Activated T-cell treated with anti-CD3 and anti-CD28 coated beads for 48 hours (primary cell): ENCODE measurements around the gene LHCGR.

ENCODE experiments used
- DNase-seq: peaks from one replicate; pipeline ENCODE4 v3.0.0-alpha.2; 2020; ENCODE audit warnings: low read depth

Gene LHCGR

DNA sequence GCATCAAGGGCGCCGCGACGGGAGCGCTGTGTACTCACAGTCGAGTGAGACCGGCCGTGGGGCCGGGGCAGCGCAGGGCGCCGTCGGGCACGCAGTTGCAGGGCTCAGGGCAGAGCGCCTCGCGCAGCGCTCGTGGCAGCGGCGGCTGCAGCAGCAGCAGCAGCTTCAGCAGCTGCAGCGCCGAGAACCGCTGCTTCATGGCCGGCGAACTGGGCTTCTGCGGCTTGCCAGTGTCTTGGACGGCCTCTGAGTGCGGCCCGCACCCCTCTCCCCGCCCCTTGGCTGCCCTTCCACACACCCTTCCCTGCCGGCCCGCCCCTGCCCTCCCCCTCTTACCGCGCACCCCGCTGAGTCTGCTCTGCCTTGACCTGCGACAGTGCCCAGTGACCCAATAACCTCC, at the start of gene LHCGR:
TSS of gene LHCGR (minus strand) at position 252 of the 400 bp plus-strand sequence. CDS start at position 199, 53 bp downstream.
- no peak for DNase-seq

DNA sequence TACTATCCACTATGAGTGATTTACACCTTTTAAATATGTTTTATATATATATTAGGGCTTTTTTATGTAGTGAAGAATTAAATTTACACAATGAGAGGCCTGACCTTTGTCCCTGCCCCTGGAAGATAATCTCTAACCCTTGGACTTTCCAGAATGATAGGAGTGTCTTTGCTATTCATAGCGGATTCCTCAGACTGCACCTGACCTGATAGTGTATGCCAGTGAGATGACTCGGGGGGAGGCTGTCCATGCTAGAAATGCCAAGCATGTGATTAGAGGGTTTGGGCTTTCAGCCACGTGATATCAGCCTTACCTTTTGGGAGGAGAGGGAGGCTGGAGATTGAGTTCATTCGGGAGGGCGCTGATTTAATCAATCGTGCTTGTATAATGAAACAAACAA, 44.1 kb upstream of the LHCGR start:
- no peak for DNase-seq

DNA sequence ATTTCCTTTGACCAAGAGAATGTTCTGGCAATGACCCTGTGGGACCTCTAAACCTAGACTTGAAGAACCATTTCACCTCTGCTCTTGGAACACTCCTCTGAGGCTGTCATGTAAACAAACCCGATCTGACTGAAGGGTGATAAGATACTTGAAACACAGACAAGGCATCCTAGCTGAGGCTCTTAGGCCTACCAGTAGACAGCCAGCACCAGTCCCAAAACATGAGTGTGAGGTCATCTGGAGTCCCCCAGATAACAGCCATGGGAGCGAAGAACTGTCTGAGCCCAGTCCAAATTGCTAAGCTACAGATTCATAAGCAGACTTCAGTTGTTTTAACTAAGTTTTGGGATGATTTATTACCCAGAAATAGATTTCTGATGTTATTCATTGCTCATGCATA, 39.5 kb upstream of the LHCGR start:
- no peak for DNase-seq

DNA sequence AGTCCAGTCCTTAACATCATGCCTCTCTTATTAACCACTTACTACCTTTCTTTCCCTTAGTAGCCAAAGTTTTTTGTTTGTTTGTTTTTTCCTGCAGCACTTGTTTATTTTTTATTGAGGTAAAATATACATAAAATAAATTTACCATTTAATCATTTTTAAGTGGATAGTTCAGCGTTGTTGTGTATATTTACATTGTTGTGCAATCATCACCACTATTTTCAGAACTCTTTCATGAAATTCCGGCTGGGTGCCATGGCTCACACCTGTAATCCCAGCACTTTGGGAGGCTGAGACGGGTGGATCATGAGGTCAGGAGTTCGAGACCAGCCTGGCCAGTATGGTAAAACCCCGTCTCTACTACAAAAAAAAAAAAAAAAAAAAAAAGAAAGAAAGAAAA, 38.1 kb upstream of the LHCGR start:
- DNase-seq = no peak

DNA sequence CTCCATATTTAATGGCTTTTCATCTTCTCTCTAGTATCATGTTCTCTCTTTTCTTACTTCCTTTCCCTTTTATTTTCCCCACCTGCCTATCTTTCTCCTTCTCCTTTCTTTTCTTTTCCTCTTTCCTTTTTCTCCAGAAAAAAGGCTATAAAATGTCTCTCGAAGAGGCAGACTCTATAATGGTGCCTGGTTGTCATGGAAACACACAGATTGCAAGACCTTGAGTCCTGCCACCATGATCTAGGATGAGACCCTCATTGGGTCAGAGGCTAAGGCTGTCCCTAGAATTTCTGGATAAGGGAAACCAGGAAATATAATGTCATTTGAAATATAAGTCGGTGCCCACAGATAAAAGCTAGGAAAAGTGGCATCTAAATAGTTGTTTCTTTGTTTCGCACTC, 36.5 kb upstream of the LHCGR start:
- no peak for DNase-seq

DNA sequence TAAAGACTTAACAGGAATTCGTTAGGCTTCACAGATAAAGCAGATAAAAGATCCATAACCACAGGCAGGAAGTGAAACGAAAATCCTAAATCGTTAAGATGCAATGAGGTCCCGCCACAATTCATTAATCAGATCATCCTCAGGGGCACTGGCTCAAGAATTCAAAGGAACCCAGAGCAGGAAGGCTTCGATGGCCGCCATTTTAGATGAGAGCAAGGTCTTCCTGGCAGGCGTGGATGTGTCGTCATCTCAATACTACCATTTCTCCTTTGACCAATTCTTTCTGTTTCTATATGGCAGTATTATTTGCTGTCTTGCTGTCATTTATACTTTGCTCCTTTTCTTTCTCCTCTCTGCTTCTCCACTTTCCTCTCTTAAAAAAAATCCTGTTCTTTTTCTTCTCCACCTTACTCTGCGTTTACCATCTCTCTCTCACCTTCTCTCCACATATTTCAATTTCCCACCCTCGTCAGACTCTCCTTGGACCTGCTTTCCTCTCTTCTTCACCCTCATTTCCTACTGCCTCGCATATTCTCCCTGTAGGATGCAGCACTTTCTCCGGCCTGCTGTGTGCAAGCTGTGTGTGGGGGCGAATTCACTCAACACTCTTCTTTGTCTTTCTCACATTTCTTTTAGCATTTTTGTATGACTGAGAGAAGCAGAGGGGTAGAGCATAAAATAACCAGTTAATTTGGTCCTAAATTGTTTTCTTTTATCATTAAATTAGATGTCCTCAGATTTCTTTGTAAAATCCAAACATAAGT, 35.1 kb upstream of the LHCGR start:
- DNase-seq = no peak

DNA sequence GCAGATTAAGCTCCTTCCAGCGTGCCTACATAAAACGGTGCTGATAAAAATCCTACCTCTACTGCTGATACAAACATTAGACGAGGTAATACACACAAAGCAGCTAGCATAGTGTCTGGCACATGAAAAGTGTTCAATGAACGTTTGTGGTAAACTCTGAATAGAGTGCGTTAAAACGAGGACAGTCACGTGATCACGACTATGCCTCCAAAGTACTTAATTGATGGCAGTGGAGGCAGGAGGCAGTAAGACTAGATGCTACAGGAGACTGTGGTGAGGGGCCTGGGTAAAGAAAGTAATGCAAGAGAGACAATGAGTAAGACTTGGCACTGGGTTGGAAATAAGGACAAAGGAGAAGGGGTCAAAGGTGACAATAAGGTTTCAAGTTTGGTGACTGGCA, 32.1 kb upstream of the LHCGR start:
- no peak for DNase-seq

DNA sequence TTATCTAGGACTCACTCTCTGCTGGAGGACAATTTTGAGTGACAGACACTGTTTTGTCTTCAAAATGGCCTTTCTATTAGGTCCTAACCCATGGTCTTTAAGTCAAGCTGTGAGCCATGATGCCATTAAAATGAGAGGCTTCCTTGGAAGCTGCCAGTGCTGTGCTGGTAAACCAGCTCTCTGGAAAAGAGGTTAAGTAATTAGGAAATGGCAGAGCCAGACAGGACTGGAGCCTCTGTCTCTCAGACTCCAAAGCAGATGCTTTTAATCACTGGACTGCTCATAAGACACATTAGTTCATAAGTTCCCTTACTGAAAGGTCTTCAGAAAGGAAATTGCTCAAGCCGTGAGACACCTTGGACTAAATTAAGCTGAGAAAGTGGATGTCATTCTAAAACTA, 25.8 kb upstream of the LHCGR start:
- DNase-seq = no peak

DNA sequence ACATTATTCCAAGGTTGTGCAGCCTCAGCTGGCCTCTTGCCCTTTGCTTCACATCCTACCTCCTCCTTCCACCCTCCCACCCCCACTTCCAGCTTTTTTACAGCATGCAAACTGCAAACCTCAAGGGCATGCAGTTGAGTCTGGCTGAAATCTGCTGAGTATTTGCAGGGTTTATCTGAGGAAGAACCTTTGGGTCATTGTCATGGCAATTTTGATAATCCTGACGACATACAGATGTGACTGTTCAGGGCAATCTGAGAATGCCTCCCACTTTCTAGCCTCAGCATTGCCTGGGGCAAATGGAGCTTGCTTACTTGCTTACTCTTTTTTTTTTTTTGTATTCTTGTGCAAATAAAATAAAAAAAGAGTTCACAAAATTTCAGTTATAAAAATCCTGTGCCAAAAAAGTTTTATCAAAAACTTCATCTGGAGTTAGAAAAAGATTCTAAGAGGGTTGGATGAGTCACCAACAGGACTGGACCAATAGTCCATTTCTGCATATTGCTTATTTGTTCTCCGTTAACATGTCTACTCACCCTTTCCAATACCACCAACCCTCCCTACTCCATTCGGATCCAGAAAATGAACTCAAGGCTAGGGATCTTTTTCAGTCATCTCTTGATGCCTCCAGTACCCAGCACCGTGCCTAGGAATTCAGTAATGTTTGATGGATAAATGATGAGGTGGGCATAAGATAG, 23.6 kb upstream of the LHCGR start:
- DNase-seq = no peak

DNA sequence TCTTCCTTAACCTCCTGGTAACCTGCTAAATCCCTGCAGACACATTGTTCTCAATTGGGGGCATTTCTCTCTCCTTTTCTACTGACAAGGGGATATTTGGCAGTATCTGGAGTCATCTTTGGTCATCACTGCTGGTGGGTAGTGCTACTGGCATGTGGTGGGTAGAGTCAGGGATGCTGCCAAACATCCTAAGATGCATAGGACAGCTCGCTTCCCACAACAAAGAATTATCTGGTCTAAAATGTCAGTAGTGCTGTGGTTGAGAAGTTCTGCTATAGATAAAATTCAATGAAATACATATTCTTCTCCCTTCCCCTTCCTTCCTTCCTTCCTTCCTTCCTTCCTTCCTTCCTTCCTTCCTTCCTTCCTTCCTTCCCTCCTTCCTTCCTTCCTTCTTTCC, 18.7 kb upstream of the LHCGR start:
- DNase-seq = no peak

DNA sequence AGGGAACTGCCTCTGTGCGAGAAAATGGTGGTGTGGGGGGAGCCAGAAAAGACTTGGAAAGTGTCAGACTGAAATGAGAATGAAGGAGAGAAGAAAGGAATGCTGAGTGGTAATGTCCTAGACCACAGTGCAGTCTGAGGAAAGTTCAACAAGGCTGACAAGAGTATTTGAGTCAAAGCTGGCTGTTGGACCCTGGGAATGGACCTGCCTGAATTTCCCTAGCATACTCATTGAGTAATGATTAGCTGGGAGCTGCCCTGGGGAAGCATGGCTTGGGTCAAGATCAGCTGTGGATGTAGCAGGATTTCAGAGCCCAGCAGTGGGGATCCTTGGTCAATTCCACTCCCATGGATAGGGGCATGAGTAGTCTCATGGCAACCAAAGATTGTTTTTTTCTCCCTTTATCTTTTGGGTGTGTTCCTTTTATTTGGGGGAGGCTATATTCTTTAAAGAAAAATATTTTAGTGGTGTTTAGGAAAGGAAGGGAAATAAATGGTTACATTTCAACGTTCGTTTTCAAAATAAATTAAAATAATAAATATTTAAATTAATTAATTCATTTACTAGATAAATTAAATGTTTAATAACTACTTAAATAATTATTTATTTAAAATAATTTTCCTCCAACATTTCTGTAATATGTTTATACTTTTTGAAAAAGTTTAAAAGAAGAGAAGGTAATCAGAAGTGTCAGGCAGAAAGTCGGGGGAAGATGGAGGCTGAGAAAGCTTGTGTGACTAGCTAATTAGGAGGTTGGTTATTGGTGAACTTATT, 15.9 kb upstream of the LHCGR start:
- DNase-seq = no peak

DNA sequence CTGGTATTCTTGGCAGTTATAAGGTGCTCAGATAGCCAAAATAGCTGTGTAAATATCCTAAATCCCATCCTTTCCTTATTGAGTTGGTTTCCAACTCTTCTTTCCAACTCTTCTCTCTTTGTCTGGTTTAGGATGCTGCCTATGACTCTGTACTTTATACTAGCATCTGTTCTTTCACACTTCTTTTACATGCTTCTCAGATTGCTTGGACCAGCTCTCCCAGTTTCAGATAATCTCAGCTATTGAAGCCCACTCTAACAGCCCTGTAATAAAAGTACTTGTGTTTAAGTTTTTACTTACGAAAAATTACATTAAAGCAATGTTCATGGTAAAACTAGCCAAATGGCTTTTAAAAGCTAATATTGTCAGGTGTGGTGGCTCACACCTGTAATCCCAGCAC, 14.7 kb upstream of the LHCGR start:
- DNase-seq = no peak

DNA sequence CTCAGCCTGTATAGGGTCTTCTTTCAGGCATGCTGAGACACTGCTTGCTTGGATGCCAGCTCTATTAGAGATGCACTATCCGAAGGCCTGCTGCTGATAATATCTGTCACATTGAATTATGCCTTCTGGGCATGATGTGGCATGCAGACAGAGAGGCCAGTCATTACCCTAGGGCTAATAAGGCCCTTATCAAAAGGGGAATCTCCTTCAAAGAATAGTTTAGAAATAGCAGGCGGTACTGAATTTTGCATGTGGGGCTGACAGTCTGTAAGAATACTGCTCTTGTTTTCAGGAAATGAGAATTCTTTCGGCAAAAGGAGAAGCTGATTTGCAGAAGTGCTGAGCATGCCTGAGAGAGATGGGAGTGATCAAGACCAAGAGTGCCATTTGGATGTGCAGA, 13.1 kb upstream of the LHCGR start:
- no peak for DNase-seq

DNA sequence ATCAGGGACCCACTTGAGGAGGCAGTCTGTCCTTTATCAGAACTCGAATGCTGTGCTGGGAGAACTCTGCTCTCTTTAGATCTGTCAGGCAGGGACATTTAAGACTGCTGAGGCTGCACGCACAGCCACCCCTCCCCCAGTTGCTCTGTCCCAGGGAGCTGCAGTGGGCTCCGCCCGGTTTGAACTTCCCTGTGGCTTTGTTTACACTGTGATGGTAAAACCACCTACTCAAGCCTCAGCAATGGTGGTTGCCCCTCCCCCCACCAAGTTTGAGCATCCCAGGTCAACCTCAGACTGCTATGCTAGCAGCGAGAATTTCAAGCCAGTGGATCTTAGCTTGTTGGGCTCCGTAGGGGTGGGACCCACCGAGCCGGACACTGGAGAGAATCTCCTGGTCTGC, 11.8 kb upstream of the LHCGR start:
- DNase-seq = no peak

DNA sequence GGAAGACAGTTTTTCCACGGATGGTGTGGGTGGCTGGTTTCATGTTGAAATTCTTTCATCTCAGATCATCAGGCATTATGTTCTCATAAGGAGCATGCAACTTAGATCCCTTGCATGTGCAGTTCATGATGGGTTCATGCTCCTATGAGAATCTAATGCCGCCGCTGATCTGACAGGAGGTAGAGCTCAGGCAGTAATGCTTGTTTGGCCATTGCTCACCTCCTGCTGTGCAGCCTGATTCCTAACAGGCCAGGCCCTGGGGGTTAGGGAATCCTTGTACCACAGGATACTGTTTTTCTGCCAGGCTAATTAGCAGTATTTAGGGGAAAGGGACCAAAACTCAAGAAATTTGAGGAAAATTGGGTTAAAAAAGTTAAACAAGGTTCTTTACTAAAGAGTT, 5.3 kb upstream of the LHCGR start:
- no peak for DNase-seq

DNA sequence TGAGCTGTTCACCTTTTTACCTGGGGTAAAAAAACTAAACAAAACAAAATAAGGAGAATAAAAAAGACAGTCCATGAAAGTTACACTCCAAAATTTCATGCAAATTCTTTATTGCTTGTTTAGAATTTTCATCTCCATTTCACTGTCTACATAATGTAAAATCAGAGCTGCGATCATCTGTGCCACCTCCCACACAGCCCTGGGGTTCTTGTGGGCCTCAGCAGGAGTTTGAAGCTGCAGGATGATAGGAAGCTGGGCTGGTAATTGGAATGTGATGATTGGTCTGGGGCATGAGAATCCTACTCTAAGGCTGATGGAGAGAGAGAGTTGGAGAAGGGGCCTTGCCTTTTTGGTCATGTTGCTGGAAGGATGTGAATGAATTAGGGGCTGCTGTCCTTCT, 4.2 kb upstream of the LHCGR start:
- DNase-seq = no peak

DNA sequence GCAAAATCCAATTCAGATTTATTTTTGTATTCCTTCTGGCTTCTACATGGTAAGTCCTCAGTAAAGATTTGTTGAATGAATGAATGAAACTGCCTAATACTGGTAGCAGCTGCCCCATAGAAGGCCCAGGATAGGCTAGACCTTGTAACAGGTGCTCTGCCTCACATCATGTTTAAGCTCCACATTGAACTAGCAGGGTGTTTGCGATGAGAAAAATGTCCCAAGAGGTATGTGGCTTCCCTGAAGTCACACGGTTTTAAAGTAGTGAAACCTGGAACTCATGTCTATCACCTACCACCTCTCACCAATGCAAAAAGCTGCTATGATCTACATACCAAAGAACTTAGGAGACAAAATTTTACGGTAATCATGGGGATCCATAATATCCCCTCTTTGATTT, 765 bp upstream of the LHCGR start:
- no peak for DNase-seq

DNA sequence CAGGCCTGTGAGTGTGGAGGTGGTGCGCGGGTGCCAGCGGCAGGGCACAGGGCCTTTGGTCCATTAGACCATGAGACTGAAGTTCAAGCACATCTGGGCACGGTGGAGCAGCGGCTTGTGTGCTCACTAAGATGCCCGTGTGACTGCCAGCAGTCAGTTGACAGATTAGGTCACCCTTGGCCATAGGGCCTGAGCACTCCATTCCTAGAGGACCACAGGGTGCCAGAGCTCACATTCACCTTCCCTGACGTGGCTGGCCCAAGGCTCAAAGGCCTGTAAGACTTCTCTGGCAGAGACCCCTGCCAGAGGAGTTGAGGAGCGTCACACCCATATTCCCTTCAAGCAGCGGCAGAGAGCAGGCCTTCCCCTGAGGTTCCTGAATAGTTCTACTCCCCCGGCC, 650 bp downstream of the LHCGR start:
- DNase-seq = no peak

DNA sequence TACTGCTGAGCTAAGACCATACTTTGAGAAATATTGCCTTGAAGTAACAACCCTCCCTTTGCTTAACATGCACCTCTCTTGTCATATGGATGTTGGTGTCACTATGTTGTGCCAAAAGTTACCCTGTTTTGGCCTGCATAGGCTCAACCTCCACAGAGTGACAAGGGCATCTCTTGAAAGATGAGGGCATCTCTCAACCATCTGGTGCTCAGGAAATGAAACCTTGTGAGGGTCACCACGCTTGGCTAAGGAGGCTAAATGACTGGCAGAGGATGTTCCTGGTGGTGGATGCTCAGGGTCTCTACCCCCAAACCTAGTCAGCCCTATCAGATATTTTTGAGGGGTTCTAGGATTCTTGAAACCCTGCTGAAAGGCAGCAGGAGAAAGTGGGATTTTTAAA, 2.3 kb downstream of the LHCGR start:
- DNase-seq = no peak

DNA sequence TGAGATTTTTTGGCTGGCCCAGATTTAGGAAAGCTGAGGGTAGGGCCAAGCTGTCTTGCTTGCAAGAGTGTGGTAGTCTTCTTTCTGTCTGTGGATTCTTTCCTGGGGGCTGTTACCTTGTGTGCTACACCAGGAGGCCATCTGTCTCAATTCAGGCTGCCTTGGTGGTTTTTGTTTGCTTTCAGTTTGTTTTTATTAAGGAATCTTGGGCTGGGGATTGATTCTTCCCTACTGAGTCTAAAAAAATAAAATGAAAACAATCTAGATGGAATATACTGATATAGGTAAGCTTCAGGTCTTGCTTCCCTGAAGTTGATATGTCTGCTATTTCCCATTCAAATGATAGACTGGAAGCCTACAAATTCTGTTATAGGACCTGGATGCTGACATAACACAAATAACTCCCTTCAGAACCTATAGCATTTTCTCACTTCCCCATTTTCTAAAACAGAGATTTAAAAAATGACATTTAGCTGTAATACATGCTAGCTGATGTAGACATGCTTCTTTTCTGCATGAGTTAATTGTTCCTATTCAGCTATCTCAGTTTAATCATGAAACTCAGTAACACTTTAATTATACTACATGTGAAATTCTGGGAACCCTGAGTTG, 5.3 kb downstream of the LHCGR start:
- no peak for DNase-seq

DNA sequence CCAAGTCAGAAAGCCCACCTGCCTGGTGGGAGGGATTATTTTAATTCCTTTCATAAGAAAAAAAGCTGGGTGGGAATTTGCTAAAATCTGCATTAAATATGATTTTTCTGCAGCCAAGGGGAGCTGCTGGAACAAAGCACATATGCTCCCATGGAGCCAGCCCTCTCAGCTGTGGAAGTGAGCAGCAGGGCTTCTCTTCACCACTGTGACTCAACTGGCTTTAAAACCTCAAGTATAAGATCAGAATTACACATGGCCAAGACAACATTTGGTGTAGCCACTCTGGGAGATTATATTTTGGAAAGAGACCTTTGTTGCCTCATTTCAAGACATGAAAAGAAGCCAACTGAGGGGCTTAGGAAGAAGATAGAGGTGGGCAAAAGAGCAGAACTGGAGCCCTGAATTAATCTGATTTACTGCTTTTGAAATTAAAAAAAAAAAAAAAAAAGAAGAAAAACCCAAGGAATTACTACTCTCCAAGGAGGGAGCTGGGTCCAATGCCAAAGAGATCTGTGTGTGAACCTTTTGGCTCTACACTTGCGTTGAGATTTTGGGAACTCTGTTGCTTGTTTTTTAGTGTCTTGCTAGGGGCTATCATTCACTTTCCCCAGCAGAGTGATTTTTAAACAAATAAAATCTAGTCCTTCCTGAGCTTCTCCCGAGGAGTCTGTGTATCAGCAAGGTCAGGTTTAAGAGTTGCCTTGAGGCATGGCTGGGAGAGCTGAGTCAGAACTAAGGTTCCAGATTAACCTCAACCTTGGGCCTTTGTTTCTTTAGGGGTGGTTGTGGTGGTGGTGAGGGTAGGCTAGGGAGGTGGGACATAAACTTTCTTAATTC, 6.0 kb downstream of the LHCGR start:
- DNase-seq = no peak

DNA sequence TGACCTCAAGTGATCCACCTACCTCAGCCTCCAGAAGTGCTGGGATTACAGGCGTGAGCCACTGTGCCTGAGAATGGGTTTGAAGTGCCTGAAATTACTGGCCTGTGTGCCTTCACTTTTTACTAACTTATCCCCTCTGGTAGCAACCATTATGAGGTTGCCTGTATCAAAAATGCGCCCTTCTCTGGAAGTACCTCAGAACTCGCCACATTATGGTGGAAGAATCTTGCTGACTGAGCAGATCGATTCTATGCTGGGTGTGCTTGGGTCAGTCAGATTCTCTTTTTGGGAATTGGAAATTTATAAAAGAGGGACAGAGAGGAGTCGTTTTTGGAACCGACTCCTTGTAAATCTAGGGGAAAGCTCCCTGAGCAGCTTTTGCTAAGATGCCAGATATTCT, 8.2 kb downstream of the LHCGR start:
- DNase-seq = no peak
